ENCODE results near the gene LYSET. TPM values are rescaled to one million over a fixed set of nuclear protein-coding genes. Genes with fewer than 3 reads are reported as not detected.

The LYSET gene
- total RNA-seq, 1 donor from 2014 or later: 2.3 TPM

DNA sequence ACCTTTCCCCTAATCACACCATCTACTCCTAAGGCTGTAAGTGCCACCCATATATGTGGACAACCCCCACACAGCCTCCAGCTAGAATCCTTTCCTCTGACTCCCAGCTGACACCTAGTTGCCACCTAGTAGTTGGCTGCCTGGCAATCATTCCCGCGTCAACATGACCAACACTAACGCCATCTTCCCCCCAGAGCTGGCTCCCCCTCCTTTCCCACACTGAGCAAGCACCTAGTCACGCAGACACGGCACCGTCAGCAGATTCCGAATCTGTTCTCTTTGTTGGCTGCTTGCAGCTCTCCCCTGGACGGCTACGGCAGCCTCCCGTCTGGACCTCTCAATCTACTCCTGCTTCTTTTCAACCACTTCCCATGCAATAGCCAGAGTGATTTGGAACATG lies 49.7 kb downstream of the LYSET start:
- Histone ChIP-seq H3K9me3 (no peaks in the 10 kb centered on the region), H3K27me3 (no peaks in the 10 kb centered on the region), H3K4me1 (no peaks in the 10 kb centered on the region), H3K4me3 (no peak overlapping the region), H3K27ac (no peak overlapping the region), H3K36me3 (no peaks in the 10 kb centered on the region)
- TF ChIP-seq, protein P1, sequence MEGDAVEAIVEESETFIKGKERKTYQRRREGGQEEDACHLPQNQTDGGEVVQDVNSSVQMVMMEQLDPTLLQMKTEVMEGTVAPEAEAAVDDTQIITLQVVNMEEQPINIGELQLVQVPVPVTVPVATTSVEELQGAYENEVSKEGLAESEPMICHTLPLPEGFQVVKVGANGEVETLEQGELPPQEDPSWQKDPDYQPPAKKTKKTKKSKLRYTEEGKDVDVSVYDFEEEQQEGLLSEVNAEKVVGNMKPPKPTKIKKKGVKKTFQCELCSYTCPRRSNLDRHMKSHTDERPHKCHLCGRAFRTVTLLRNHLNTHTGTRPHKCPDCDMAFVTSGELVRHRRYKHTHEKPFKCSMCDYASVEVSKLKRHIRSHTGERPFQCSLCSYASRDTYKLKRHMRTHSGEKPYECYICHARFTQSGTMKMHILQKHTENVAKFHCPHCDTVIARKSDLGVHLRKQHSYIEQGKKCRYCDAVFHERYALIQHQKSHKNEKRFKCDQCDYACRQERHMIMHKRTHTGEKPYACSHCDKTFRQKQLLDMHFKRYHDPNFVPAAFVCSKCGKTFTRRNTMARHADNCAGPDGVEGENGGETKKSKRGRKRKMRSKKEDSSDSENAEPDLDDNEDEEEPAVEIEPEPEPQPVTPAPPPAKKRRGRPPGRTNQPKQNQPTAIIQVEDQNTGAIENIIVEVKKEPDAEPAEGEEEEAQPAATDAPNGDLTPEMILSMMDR (IDR thresholded peaks at IDR 0.05): no peak
- no peak for DNase-seq (ENCODE audit: low spot score in 2 of 2)
- intact Hi-C loops (cut with DNase I): no loop called here

Other genes with a start within 250 kb of the LYSET start
- 85.3 TPM for gene ITPK1, start 69.4 kb upstream of the LYSET start, total RNA-seq
- gene MOAP1, start 420 bp upstream of the LYSET start, total RNA-seq: 4.3 TPM
- gene GON7, start 21.7 kb downstream of the LYSET start, total RNA-seq: 4.6 TPM
- 8.3 TPM for gene UBR7, start 21.9 kb downstream of the LYSET start, total RNA-seq
- 17.2 TPM for gene BTBD7, start 147.7 kb downstream of the LYSET start, total RNA-seq
- gene COX8C, start 161.9 kb downstream of the LYSET start, total RNA-seq: not detected
- not detected for gene UNC79, start 245.6 kb downstream of the LYSET start, total RNA-seq

Data from ascending aorta (tissue), 2 donors.